Endothelial cell (in vitro differentiated cells): ENCODE results near the gene COL6A3. TPM values are rescaled to one million over a fixed set of nuclear protein-coding genes. Genes with fewer than 3 reads are reported as not detected.

Source experiments
- DNase-seq: peaks from one replicate; pipeline ENCODE4 v3.0.0; 2021; ENCODE audit warnings: low spot score
- H3K27ac Mint-ChIP-seq: one replicate; pipeline ENCODE4 v1.8.0; 2021; ENCODE audit warnings: mixed read lengths, inconsistent platforms; ENCODE audit not compliant: unreplicated experiment
- H3K27me3 Mint-ChIP-seq: one replicate; pipeline ENCODE4 v1.8.0; 2021; ENCODE audit warnings: mild to moderate bottlenecking, moderate library complexity, mixed read lengths, inconsistent platforms; ENCODE audit not compliant: unreplicated experiment
- H3K36me3 Mint-ChIP-seq: one replicate; pipeline ENCODE4 v1.8.0; 2021; ENCODE audit warnings: mild to moderate bottlenecking, low read depth, mixed read lengths, inconsistent platforms; ENCODE audit not compliant: unreplicated experiment
- H3K4me1 Mint-ChIP-seq: one replicate; pipeline ENCODE4 v1.8.0; 2021; ENCODE audit warnings: mild to moderate bottlenecking, mixed read lengths, inconsistent platforms; ENCODE audit not compliant: unreplicated experiment
- H3K4me3 Mint-ChIP-seq: one replicate; pipeline ENCODE4 v1.8.0; 2021; ENCODE audit warnings: mild to moderate bottlenecking, mixed read lengths, inconsistent platforms; ENCODE audit not compliant: unreplicated experiment
- H3K9me3 Mint-ChIP-seq: one replicate; pipeline ENCODE4 v1.8.0; 2021; ENCODE audit warnings: mixed read lengths, inconsistent platforms; ENCODE audit not compliant: unreplicated experiment
- total RNA-seq: library from RNA; stranded (reverse); fragmentation: NEBNext Ultra II Directional; extraction: Animal tissue kit (Norgen Biotek cat#: 25700); gene quantifications from one replicate; pipeline ENCODE4 v1.2.1, GENCODE V29; 2021; ENCODE audit not compliant: unreplicated experiment
- TF ChIP-seq, protein P1 (sequence below): fragments of 200-600 bp; sonication (generic); IDR thresholded peaks from one replicate; pipeline ENCODE4 v1.5.0; 2021; ENCODE audit warnings: antibody characterized with exemption; ENCODE audit not compliant: unreplicated experiment

The COL6A3 gene
- total RNA-seq, 1 donor from 2014 or later, result 1.6 TPM

DNA sequence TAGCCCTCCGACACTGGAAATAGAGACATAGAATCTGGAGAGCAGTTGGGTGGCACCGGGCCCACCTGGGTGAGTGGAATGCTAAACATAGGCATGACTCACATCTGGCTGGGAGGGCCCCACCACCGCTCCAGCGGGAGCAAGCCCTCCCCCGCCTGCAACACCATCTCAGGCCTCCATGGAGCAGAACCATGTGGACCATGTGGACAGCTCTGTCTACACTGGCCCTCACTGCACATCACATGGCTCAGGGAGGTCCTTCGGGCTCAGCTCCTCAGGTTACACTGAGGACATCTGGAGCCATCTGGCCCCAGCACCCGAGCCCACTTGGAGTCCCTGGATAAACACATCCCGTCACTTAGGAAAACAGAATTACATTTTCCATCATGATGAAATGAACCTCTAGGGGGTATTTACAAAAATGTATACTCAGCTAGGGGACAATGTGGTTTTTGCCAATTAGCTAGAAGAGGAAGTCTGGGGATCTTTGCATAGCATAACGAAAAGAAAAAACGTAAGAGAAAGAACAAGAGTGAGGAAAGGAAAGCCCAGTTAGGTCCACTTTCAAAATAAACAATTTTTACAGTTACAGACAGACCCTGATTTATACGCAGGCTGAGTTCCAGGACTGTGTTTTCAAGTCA lies 42.4 kb upstream of the COL6A3 start:
- H3K36me3 Mint-ChIP-seq, result no peaks in the 10 kb centered on the region
- peaks cover 4% of the 10 kb centered on the region for H3K27me3 Mint-ChIP-seq
- H3K4me3 Mint-ChIP-seq, result no peak overlapping the region
- DNase-seq, result no peak
- H3K4me1 Mint-ChIP-seq, result peaks cover 15% of the 10 kb centered on the region
- TF ChIP-seq, protein P1, sequence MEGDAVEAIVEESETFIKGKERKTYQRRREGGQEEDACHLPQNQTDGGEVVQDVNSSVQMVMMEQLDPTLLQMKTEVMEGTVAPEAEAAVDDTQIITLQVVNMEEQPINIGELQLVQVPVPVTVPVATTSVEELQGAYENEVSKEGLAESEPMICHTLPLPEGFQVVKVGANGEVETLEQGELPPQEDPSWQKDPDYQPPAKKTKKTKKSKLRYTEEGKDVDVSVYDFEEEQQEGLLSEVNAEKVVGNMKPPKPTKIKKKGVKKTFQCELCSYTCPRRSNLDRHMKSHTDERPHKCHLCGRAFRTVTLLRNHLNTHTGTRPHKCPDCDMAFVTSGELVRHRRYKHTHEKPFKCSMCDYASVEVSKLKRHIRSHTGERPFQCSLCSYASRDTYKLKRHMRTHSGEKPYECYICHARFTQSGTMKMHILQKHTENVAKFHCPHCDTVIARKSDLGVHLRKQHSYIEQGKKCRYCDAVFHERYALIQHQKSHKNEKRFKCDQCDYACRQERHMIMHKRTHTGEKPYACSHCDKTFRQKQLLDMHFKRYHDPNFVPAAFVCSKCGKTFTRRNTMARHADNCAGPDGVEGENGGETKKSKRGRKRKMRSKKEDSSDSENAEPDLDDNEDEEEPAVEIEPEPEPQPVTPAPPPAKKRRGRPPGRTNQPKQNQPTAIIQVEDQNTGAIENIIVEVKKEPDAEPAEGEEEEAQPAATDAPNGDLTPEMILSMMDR, result no peak
- H3K9me3 Mint-ChIP-seq, result no peaks in the 10 kb centered on the region
- H3K27ac Mint-ChIP-seq, result no peak overlapping the region

DNA sequence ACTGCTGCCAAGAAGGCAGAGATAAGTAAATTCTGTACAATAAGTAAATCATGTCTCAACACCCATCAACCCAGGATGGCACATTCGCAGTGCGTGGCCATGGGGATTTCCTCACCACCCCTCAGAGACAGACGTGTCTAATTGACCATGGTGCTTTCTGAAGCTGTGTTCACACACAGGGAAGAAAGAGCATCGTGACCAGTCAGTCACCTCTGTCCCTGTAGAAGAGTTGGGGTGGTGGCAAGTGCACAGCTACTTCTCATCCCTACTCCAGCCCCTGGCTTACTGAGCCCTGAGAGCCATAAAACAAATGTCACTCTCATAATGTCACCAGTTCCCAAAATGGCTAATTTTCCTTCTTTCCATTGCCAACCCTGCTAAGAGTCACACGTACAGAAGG lies 41.8 kb upstream of the COL6A3 start:
- no peak for DNase-seq
- TF ChIP-seq, protein P1, result no peak
- H3K9me3 Mint-ChIP-seq, result no peaks in the 10 kb centered on the region
- no peak overlapping the region for H3K27ac Mint-ChIP-seq
- H3K4me1 Mint-ChIP-seq, result peaks cover 20% of the 10 kb centered on the region
- peaks cover 4% of the 10 kb centered on the region for H3K27me3 Mint-ChIP-seq
- H3K4me3 Mint-ChIP-seq, result no peak overlapping the region
- H3K36me3 Mint-ChIP-seq, result no peaks in the 10 kb centered on the region

DNA sequence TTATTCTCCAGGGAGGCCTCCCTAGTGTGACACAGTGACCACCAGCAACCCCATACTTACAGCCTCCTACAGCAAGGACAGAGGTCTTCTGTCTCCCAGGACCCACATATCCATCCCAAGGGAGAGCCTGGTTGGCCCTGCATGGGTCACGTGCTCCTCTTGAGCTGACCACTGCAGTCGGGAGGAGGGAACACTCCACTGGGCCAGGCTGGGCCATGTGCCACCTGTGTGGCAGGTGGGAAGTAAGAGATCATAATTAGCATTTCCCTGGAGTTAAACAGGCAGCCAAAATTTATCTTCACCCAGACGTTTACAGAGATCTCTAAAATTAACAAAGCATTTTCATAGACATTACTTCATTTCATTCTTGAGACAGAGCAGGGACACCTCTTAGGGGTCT lies 39.7 kb upstream of the COL6A3 start:
- peaks cover 34% of the 10 kb centered on the region for H3K4me1 Mint-ChIP-seq

DNA sequence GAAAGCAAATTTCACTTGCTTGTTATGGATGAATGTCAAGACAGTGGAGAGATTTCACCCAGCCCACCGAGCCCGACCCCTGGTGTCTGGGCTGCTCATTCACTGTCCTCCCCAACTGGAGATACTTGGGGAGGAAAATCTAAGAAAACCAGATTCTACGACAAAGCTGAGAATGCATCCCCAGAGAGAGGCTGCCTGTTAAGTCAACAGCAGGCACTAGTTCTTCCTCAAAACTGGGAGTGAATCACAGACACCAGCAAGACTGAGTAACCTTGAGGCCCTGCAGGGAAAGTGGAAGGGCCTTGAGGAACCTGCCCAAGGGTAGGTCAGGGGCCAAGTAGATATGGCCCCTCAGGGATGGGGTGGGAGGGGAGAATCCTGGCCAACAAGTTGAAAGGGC lies 38.9 kb upstream of the COL6A3 start:
- H3K36me3 Mint-ChIP-seq, result no peaks in the 10 kb centered on the region
- no peak overlapping the region for H3K27ac Mint-ChIP-seq
- H3K4me1 Mint-ChIP-seq, result peaks cover 40% of the 10 kb centered on the region

More for the DNA sequence above, 39.7 kb upstream of the COL6A3 start:
- Mint-ChIP-seq H3K36me3 (no peaks in the 10 kb centered on the region), H3K27ac (no peak overlapping the region), H3K4me3 (no peak overlapping the region), H3K9me3 (no peaks in the 10 kb centered on the region), H3K27me3 (peaks cover 6% of the 10 kb centered on the region)
- no peak for DNase-seq
- TF ChIP-seq, protein P1, result no peak

More for the DNA sequence above, 38.9 kb upstream of the COL6A3 start:
- H3K9me3 Mint-ChIP-seq, result no peaks in the 10 kb centered on the region
- TF ChIP-seq, protein P1, result no peak
- DNase-seq, result no peak
- H3K4me3 Mint-ChIP-seq, result no peak overlapping the region
- H3K27me3 Mint-ChIP-seq, result peaks cover 5% of the 10 kb centered on the region
